Stimulated activated CD8-positive, alpha-beta memory T cell treated with anti-CD3 and anti-CD28 coated beads, Interleukin-4, amount 100 ng/mL, for 24 hours (primary cell): ENCODE data around the gene ME3.
A peak's percentile ranks its signal among the peaks of the same experiment; 100 is the strongest.
"Not testable (repeated sequence)": the region's sequence is repeated elsewhere in the genome, so short reads cannot be mapped to it uniquely, and the experiment has no call there.

Source experiments
- DNase-seq: peaks from one replicate; pipeline ENCODE4 v3.0.0-alpha.2; 2020; ENCODE audit warnings: low read depth

The ME3 gene

DNA sequence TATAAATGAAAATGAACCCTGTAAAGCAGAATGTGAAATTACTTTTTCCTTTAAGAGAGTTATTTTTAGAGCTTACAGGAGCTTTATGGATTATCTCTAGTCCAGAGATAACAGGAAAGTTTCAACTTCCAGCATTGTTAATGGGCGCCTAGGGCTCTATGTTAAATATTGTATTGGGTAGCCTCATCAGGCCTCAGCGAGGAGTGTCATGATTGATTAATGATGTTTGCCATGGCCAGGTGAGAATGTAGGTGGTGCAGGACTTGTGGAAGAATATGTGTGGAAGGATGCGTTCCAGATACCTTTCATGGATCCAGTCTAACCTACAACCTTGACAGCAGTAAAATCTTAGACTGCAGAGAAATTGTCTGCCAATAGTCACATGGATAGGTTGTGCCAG is 50.6 kb downstream of the ME3 start:
- DNase-seq: no peak

GRCh38 chr11:86620891-86621521 is 51.4 kb downstream of the ME3 start:
- DNase-seq: no peak

- DNase-seq: not testable (repeated sequence)
These were observed 53.0 kb downstream of the ME3 start for GRCh38 chr11:86619428-86619827.

DNA sequence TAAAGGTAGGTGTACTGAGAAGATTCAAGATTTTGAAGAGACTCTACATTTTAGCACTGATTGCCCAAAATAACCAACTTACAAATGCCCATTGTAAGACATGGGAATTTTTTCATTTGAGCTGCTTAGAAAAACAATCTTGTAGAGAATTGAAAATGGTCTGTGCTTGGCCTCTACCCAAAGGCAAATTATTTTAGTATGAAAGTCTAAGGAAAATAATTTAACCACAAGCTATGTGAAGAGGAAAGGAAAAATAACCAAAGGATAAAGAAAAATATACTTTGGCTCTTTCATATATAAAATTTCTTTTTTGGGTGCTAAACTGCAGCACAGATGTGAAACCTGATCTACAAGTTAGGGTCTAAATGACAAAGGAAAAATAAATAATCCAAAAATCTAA is 54.9 kb downstream of the ME3 start:
- DNase-seq: no peak

- DNase-seq: no peak
These were observed 56.9 kb downstream of the ME3 start for GRCh38 chr11:86615487-86615886.

DNA sequence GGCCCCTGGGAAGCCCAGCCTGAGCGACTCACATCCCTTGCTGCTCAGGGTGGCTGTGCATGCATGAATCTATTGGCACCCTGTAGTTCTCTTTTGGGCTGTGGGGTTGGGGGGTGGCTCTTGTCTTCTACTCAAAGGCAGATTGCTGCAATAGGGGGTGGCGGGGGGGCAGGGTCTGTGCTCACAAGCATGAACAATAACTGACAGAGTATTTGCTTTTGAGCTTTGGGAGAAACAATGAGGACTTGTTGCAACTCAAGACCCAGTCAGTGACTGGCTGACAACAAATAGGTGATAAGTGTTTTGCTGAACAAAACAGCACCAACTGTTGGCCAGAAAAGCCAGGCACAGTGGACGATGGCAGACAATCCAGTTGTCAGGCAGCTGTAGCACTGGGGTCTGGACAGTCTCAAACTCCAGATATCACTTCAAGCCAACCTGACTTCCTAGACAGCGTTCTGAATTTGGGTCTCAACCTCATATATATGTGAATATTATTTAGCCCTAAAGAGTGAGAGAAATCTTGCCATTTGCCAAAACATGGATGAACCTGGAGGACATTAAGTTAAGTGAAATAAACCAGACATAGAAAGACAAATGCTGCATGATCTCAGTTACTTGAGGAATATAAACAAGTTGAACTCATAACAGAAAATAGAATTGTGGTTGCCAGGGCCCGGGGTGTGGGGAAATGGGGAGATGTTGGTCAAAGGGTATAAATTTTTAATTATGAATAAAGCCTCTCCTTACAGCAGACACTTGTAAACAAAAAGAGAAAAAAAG is 61.7 kb downstream of the ME3 start:
- DNase-seq: no peak

DNA sequence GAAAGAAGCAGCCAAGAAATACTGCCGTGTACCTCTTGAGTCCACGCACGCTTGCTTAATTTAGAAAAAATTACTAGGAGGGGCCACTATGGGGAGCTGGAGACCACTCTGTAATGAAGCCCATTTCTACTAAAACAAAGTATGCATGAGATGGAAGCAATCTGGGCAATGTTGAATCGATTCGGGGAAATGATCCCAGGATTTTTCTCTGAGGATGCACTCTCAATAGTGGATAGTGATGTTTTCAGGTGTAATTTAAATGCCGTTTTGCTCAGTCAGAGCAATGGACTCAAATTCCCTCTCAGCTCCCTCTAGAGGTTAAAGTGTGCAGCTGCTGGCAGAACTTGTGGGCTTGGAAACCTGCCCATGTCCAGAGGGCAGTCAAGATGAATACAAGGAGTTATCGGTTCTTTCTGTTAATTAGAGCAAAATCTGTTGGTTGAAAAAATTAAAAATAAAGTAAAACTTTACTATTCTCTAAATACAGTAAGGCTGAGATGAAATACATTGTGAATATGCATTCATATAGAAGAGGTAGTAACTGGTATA is 64.1 kb downstream of the ME3 start:
- no peak for DNase-seq

GRCh38 chr11:86606836-86607481 is 65.5 kb downstream of the ME3 start:
- DNase-seq: no peak

DNA sequence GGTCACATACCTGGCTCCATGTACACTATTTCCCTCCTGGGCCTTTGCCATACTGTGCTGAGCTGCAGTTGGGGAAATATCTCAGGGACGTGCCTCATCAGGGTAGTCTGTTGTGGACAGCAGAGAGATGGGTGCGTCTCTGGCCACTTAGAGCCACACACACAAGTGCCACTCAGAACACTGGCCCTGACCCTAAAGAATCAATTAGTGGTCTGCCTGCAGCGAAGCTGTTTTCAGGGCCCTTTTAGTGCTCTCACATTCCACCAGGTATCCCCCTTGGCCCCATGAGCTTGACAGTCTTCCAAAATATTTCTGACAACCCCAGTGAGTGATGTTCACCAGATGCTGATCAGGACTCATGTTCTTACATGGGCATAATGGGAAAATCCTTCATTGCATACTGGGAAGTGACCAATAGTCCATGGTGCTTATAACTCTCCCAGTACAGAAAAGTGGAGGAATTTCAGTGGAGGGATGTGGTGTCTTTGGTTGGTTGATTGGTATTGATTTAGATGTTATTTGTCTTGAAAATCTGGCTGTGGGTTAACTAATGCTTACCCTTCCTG is 66.1 kb downstream of the ME3 start:
- no peak for DNase-seq

DNA sequence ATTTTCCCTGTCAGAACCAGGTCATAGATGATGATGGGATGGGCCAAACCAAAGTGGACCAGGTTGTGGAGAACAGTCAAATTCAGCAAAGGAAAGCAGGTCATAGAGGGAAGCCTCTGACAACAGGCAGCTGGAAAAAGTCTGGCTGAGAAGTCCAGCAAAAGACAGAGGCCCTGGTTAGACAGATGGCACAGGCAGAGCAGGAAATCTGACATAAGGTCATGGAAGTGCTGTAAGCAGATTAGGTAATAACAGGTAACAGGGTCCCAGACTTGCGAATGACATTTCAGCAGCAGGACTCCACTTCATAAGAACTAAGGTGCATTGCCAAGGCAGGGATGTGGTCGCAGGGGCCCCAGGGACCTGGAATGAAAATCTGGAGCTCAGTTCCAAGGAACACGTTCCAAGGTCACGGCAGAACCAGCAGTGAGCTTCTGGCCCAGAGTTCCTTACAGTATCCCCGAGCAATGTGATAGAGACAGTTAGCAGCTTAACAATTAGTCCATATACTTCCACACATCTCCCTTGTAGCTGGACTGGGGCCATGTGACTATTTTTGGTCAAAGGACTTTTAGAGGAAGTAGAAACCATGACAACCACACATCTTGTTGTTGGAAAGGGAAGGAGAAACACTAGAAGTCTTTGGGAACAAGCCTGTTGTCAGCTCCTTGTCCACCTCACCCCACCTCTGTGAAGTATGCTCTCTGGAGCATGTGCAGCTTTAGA is 75.4 kb downstream of the ME3 start:
- no peak for DNase-seq

DNA sequence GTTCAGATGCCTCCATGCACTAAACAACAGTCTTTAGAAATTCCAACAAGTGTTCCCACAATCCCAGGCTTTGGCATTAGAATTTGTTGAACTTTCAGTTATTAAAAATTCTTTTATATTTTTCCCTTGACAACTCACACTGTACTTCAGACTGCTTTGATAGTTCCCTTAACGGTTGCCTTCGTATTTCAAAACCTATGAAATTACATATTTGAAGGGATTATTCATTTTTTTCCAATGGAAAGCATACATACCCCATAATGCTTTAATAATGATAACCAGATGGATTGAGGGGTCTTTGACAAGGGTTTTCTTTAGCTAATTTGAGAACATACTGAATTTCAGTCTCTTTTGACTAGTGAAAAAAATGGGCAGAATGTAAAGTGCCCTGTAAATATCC is 76.5 kb downstream of the ME3 start:
- DNase-seq: no peak

GRCh38 chr11:86595451-86595850 is 77.0 kb downstream of the ME3 start:
- DNase-seq: no peak

DNA sequence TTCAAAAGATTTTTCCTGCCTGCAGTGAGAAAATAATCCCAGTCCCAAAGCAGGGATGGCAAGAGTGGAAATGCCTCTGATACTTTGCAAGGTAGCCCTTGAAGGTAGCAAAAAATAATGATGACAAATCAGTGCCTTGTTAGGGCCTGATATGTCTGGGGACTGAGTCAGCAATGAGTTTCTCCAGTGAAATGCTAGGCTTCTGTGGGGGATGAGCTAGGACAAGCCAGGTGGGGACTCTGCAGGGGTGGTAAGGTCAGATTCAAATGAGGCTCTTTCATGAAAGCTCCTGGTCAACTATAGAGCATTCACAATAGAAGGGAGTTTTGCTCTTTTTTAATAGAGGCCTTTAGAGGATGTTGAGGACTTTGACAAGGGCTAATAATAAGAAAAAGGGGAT is 77.7 kb downstream of the ME3 start:
- no peak for DNase-seq

DNA sequence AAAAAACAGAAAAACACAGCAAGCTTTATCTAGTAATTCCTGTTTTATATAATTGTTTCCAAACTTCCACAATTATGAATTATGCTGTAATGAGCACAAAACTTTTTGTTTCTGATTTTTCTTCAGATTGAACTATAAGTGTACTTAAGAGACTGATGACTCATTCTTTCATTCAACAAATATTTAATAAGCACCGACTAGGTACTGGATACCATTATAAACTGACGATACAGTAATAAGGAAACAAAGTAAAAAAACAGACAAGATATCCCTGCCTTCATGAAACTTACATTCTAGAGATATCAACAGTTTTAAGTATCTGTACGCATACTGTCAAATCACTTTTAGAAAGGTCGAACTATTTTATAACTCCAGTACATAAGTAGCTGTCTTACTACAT is 78.6 kb downstream of the ME3 start:
- no peak for DNase-seq

- DNase-seq: peak; percentile 70
These were observed 79.6 kb downstream of the ME3 start for GRCh38 chr11:86592659-86593451.

- DNase-seq: no peak
These were observed 80.3 kb downstream of the ME3 start for GRCh38 chr11:86592047-86592591.

DNA sequence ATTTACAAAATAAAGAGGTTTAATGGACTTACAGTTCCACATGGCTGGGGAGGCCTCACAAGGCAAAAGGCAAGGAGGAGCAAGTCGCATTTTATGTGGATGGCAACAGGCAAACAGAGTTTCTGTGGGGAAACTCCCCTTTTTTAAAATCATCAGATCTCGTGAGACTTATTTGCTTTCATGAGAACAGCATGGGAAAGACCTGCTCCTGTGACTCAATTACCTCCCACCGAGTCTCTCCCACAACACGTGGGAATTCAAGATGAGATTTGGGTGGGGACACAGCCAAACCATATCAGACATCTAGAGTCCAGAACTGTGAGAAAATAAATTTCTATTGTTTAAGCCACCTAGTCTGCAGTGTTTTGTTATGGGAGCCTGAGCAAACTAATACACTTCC is 80.8 kb downstream of the ME3 start:
- no peak for DNase-seq

DNA sequence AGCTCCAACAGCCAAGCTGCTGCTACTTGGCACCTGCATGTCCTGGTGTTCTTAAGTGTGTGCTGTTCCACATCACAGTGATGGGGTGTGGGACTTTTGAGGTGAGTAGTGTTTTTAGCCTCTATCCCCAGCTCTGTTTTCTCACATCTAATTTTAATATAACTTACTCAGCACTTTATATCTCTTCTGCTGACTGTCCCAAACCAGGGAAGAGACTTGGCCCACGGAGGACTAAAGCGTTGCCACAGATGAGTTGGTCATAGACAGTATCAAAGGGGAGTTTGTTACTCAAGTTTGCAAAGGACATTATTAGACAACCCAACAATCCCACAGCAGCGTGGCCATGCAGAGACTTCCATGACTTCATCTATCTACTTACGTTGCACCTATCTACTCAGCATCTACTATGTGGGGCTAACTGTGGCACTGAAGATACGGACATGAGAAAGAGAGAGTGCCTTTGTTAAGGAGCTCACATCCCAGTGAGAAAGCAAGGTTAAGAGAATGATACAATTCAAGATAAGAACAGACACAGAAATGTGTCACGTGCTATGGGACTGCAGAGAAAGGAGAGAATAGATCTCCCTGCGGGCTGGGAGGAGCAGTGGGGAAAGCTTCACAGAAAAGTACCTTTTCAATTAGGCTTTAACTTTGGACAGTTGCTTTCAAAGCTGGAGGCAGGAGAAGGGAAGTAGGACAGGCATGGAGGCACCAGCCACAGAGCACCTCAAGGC is 82.4 kb downstream of the ME3 start:
- no peak for DNase-seq

- no peak for DNase-seq
These were observed 83.2 kb downstream of the ME3 start for GRCh38 chr11:86589204-86589603.

- DNase-seq: no peak
These were observed 83.8 kb downstream of the ME3 start for GRCh38 chr11:86588566-86589090.
